A549 (cell line): ENCODE results near the gene GAPDHS. TPM values are rescaled to one million over a fixed set of nuclear protein-coding genes. Genes with fewer than 3 reads are reported as not detected.

Experiments
- ATAC-seq, 2 experiments: fragments of 200-7000 bp in 1 of 2; fragments of >200 bp in 1 of 2; cut with Nextera tagmentation in 1 of 2; cut with Tn5 transposase in 1 of 2; 3 replicates each; pipeline versions ENCODE4 v1.8.0 to v1.9.1; 2018 to 2020; ENCODE audit warnings: mild to moderate bottlenecking in 1 of 2, moderate library complexity in 1 of 2
- CTCF ChIA-PET: fragments of 300-600 bp; sonication (Branson Sonifier 250); formaldehyde crosslinking; extraction: SDS; loops from one replicate; lab custom pipeline; 2021; ENCODE audit warnings: antibody characterized with exemption, inconsistent platforms; lab: Yijun Ruan, JAX
- POLR2A ChIA-PET: fragments of 350-600 bp; formaldehyde crosslinking; extraction: SDS; loops from one replicate; lab custom pipeline; 2021; ENCODE audit warnings: antibody characterized with exemption, inconsistent platforms; lab: Yijun Ruan, JAX
- DNase-seq, 2 experiments: peaks; one replicate each; pipeline versions ENCODE4 v3.0.0 to v3.0.0-alpha.2; 2011 to 2016; ENCODE audit warnings: low read depth in 1 of 2, low spot score in 1 of 2
- FAIRE-seq: peaks from 2 replicates; lab custom pipeline; 2011; peaks lifted over from hg19 to GRCh38; lab: Jason Lieb, UNC
- H3K27ac ChIP-seq, 2 experiments: fragments of >200 bp; sonication (Bioruptor Twin); formaldehyde crosslinking; 3 replicates each; pipeline ENCODE4 v1.5.1; 2016 to 2017
- H3K4me1 ChIP-seq: fragments of >200 bp; sonication (Bioruptor Twin); formaldehyde crosslinking; 3 replicates; pipeline ENCODE4 v1.6.1; 2016
- H3K4me2 ChIP-seq: fragments of >200 bp; sonication (Bioruptor Twin); formaldehyde crosslinking; 3 replicates; pipeline ENCODE4 v1.6.1; 2016
- H3K4me3 ChIP-seq: fragments of >200 bp; sonication (Bioruptor Twin); formaldehyde crosslinking; 3 replicates; pipeline ENCODE4 v1.5.1; 2016
- H3K9me3 ChIP-seq: fragments of >200 bp; sonication (Bioruptor Twin); formaldehyde crosslinking; 3 replicates; pipeline ENCODE4 v1.6.1; 2016
- ATOH8 ChIP-seq: fragments of 250-450 bp; sonication (Bioruptor Pico); IDR thresholded peaks from 2 replicates; pipeline ENCODE4 v1.5.0; 2020; ENCODE audit warnings: low read depth, mild to moderate bottlenecking, moderate library complexity
- BHLHE40 ChIP-seq: IDR thresholded peaks from 2 replicates; pipeline ENCODE4 v1.6.1; 2012; ENCODE audit warnings: low read depth, low read length, inconsistent platforms
- CEBPB ChIP-seq, 2 experiments: fragments of >200 bp in 1 of 2; sonication (Bioruptor Twin) in 1 of 2; formaldehyde crosslinking in 1 of 2; IDR thresholded peaks; 2 replicates each; pipeline ENCODE4 v1.6.1; 2012 to 2016
- EHMT2 ChIP-seq: fragments of 200-600 bp; sonication (generic); IDR thresholded peaks from 2 replicates; pipeline ENCODE4 v1.6.1; 2016; ENCODE audit warnings: antibody characterized with exemption, low read depth, mild to moderate bottlenecking, moderate library complexity
- FOSB ChIP-seq: fragments of 250-450 bp; sonication (Bioruptor Pico); IDR thresholded peaks from 2 replicates; pipeline ENCODE4 v1.5.0; 2020; ENCODE audit warnings: mild to moderate bottlenecking, moderate library complexity
- FOSL2 ChIP-seq, 2 experiments: fragments of 450-650 bp in 1 of 2; fragments of >200 bp in 1 of 2; sonication (Bioruptor Twin) in 1 of 2; formaldehyde crosslinking; IDR thresholded peaks; 2 replicates each; pipeline versions ENCODE4 v1.5.0 to v1.6.1; 2016 to 2020; ENCODE audit warnings: mild to moderate bottlenecking in 1 of 2, moderate library complexity in 1 of 2
- NFE2L2 ChIP-seq: fragments of 150-350 bp; conservative IDR thresholded peaks from 2 replicates; pipeline ENCODE4 v1.6.1; 2014; ENCODE audit warnings: low read length
- PBX3 ChIP-seq: IDR thresholded peaks from 2 replicates; pipeline ENCODE4 v1.6.1; 2012
- POLR2A ChIP-seq: IDR thresholded peaks from 2 replicates; pipeline ENCODE4 v1.6.1; 2012; ENCODE audit warnings: mild to moderate bottlenecking, low read length
- RAD21 ChIP-seq, 2 experiments: fragments of >200 bp in 1 of 2; sonication (Bioruptor Twin) in 1 of 2; formaldehyde crosslinking in 1 of 2; IDR thresholded peaks in 1 of 2; conservative IDR thresholded peaks in 1 of 2; 2 replicates in 1 of 2; 3 replicates in 1 of 2; pipeline ENCODE4 v1.6.1; 2012 to 2018; ENCODE audit warnings: inconsistent platforms in 1 of 2
- RARB ChIP-seq: fragments of 250-450 bp; sonication (Bioruptor Pico); IDR thresholded peaks from 2 replicates; pipeline ENCODE4 v1.8.0; 2021; ENCODE audit warnings: mild to moderate bottlenecking, moderate library complexity
- TFCP2L1 ChIP-seq: fragments of 250-450 bp; sonication (Bioruptor Pico); IDR thresholded peaks from 2 replicates; pipeline ENCODE4 v1.5.0; 2021; ENCODE audit warnings: mild to moderate bottlenecking
- WGBS: methylation state at CpG from one replicate; pipeline ENCODE4 v1.1.6; 2017; ENCODE audit errors: missing lambda C conversion rate; 5-methylcytosine and 5-hydroxymethylcytosine counted together
- polyA plus RNA-seq, 4 experiments: library from polyadenylated mRNA; depleted of rRNA in 3 of 4; stranded (reverse); fragments of >200 nt; fragmentation: RNase III in 1 of 4; extraction: RNeasy Plus Mini Kit Qiagen cat#74134 plus additional on column Dnase treatment in 1 of 4; gene quantifications; 2 replicates in 3 of 4; 3 replicates in 1 of 4; pipeline ENCODE4 v1.2.3, GENCODE V29; 2011 to 2017

Gene GAPDHS
- polyA plus RNA-seq, 2 of the 4 experiments (the other 2 are of a cell fraction) = not detected

- WGBS = 81% methylated on average over 3 of the region's 3 CpGs
- no peak for DNase-seq
- H3K27ac ChIP-seq = no peak overlapping the region
- no peak overlapping the region for H3K4me3 ChIP-seq
- H3K9me3 ChIP-seq = no peaks in the 10 kb centered on the region
- TF ChIP-seq EHMT2 (no peak), RARB (no peak), RAD21 (conservative IDR thresholded peaks at IDR 0.05 in 1 of 2, IDR thresholded peaks at IDR 0.05 in 1 of 2) (no peak), TFCP2L1 (CRISPR knock-in tag) (no peak), POLR2A (no peak), NFE2L2 (no peak)
- peaks cover 23% of the 10 kb centered on the region for H3K4me1 ChIP-seq
- POLR2A ChIA-PET = interaction anchor here (0.6 kb wide), 1 partner anchor 9 kb away, joined by 3 read pairs; no protein-coding TSS in a partner anchor
- no peak overlapping the region for H3K4me2 ChIP-seq
- FAIRE-seq = no peak
- CTCF ChIA-PET = interaction anchor here (0.8 to 6.2 kb wide), 8 partner anchors 11 to 163 kb away, joined by 3 to 50 read pairs (median 8); no protein-coding TSS in a partner anchor
- ATAC-seq = no peak
These were observed 16.9 kb upstream of the GAPDHS start for GRCh38 chr19:35516310-35516709.

GRCh38 chr19:35517342-35517741 is 15.9 kb upstream of the GAPDHS start:
- POLR2A ChIA-PET = no interaction called here
- no peak for ATAC-seq

GRCh38 chr19:35518313-35518712 is 14.9 kb upstream of the GAPDHS start:
- Histone ChIP-seq H3K4me2 (peak overlapping the region; percentile 21), H3K9me3 (no peaks in the 10 kb centered on the region), H3K4me3 (no peak overlapping the region), H3K27ac (peak overlapping the region; percentile 46 to 47; a peak in 4 of 6 replicates), H3K4me1 (peaks cover 23% of the 10 kb centered on the region)
- peak; percentile 62 to 72 for DNase-seq
- POLR2A ChIA-PET = no interaction called here
- peak; percentile 68 to 69 for ATAC-seq
- WGBS = 25% methylated on average over 6 of the region's 6 CpGs
- FAIRE-seq = peak; percentile 90
- TF ChIP-seq RAD21 (conservative IDR thresholded peaks at IDR 0.05 in 1 of 2, IDR thresholded peaks at IDR 0.05 in 1 of 2) = no peak
- TF ChIP-seq FOSL2 (IDR thresholded peaks at IDR 0.05) = 0 out of 2 replicates have a peak, but pooled peaks have one; percentile 42
- TF ChIP-seq FOSL2 (CRISPR knock-in tag; IDR thresholded peaks at IDR 0.05) = peak; percentile 74
- CTCF ChIA-PET = interaction anchor here (0.9 to 6.2 kb wide), 7 partner anchors 8 to 413 kb away, joined by 3 to 43 read pairs (median 8); no protein-coding TSS in a partner anchor

More at GRCh38 chr19:35517342-35517741, 15.9 kb upstream of the GAPDHS start:
- Histone ChIP-seq H3K4me2 (no peak overlapping the region), H3K9me3 (no peaks in the 10 kb centered on the region), H3K27ac (no peak overlapping the region), H3K4me1 (peaks cover 23% of the 10 kb centered on the region), H3K4me3 (no peak overlapping the region)
- TF ChIP-seq BHLHE40 (no peak), EHMT2 (no peak), PBX3 (no peak)
- no peak for DNase-seq
- 90% methylated on average over 2 of the region's 2 CpGs for WGBS
- CTCF ChIA-PET = interaction anchor here (0.8 to 6.2 kb wide), 9 partner anchors 13 to 375 kb away, joined by 3 to 50 read pairs (median 5); no protein-coding TSS in a partner anchor
- FAIRE-seq = no peak

- TF ChIP-seq ATOH8 (CRISPR knock-in tag) (no peak), CEBPB (IDR thresholded peaks at IDR 0.05) (no peak), FOSB (CRISPR knock-in tag) (no peak), RAD21 (conservative IDR thresholded peaks at IDR 0.05 in 1 of 2, IDR thresholded peaks at IDR 0.05 in 1 of 2) (no peak)
- 47% methylated on average over 7 of the region's 7 CpGs for WGBS
- H3K4me2 ChIP-seq = no peak overlapping the region
- DNase-seq = peak in 1 of 2 experiments; percentile 42
- ChIA-PET CTCF (interaction anchor here (1.1 to 7.5 kb wide), 6 partner anchors 10 to 30 kb away, joined by 4 to 80 read pairs (median 14); no protein-coding TSS in a partner anchor), POLR2A (no interaction called here)
- no peaks in the 10 kb centered on the region for H3K9me3 ChIP-seq
- peak overlapping the region in 1 of 2 experiments; percentile 3; a peak in 2 of 6 replicates for H3K27ac ChIP-seq
- peak in 1 of 2 experiments; percentile 48; a peak in 3 of 6 replicates for ATAC-seq
- H3K4me1 ChIP-seq = peaks cover 16% of the 10 kb centered on the region
- FAIRE-seq = peak; percentile 70
- no peak overlapping the region for H3K4me3 ChIP-seq
These were observed 14.0 kb upstream of the GAPDHS start for GRCh38 chr19:35519291-35519690.
